SK-N-SH treated with all-trans-retinoic acid at 6 μM for 48 hours (cell line): ENCODE results near the gene SPIN2A.
"Not testable (repeated sequence)": the region's sequence is repeated elsewhere in the genome, so short reads cannot be mapped to it uniquely, and the experiment has no call there.

Source experiments
- ATAC-seq: fragments of 200-7000 bp; cut with Tn5 transposase; 3 replicates; pipeline ENCODE4 v1.9.1; 2020; ENCODE audit warnings: mild to moderate bottlenecking, moderate library complexity
- ARNTL ChIP-seq: fragments of 450-650 bp; formaldehyde crosslinking; IDR thresholded peaks from 2 replicates; pipeline ENCODE4 v1.5.0; 2020; ENCODE audit warnings: low read depth, mild to moderate bottlenecking, moderate library complexity, borderline replicate concordance
- BACH2 ChIP-seq: fragments of 250-450 bp; sonication (Bioruptor Pico); IDR thresholded peaks from 2 replicates; pipeline ENCODE4 v1.9.0; 2021; ENCODE audit warnings: mild to moderate bottlenecking, borderline replicate concordance
- CSDC2 ChIP-seq: fragments of 250-450 bp; sonication (Bioruptor Pico); IDR thresholded peaks from 2 replicates; pipeline ENCODE4 v1.5.0; 2020; ENCODE audit warnings: mild to moderate bottlenecking, moderate library complexity
- ESRRG ChIP-seq: fragments of 250-450 bp; sonication (Bioruptor Pico); IDR thresholded peaks from 2 replicates; pipeline ENCODE4 v1.6.1; 2021; ENCODE audit warnings: mild to moderate bottlenecking
- GLIS3 ChIP-seq: fragments of 250-450 bp; sonication (Bioruptor Pico); IDR thresholded peaks from 2 replicates; pipeline ENCODE4 v1.5.0; 2020; ENCODE audit warnings: mild to moderate bottlenecking, moderate library complexity
- ISL1 ChIP-seq: fragments of 250-450 bp; sonication (Bioruptor Pico); IDR thresholded peaks from 2 replicates; pipeline ENCODE4 v2.1.2; 2022; ENCODE audit warnings: mild to moderate bottlenecking, moderate library complexity
- OSR1 ChIP-seq: fragments of 250-450 bp; sonication (Bioruptor Pico); IDR thresholded peaks from 2 replicates; pipeline ENCODE4 v1.8.0; 2022; ENCODE audit warnings: moderate library complexity, mild to moderate bottlenecking, inconsistent platforms
- PPARA ChIP-seq: fragments of 250-450 bp; sonication (Bioruptor Pico); IDR thresholded peaks from 2 replicates; pipeline ENCODE4 v1.5.0; 2020; ENCODE audit warnings: mild to moderate bottlenecking, borderline replicate concordance
- RARB ChIP-seq: fragments of 250-450 bp; sonication (Bioruptor Pico); IDR thresholded peaks from 2 replicates; pipeline ENCODE4 v1.8.0; 2021; ENCODE audit warnings: mild to moderate bottlenecking, moderate library complexity
- SNAI2 ChIP-seq: fragments of 250-450 bp; sonication (Bioruptor Pico); IDR thresholded peaks from 2 replicates; pipeline ENCODE4 v1.5.0; 2020; ENCODE audit warnings: mild to moderate bottlenecking, moderate library complexity
- TCF4 ChIP-seq: fragments of 250-450 bp; sonication (Bioruptor Pico); IDR thresholded peaks from 2 replicates; pipeline ENCODE4 v1.8.0; 2021; ENCODE audit warnings: mild to moderate bottlenecking, moderate library complexity, borderline replicate concordance
- TOX ChIP-seq: fragments of 250-450 bp; sonication (Bioruptor Pico); IDR thresholded peaks from 2 replicates; pipeline ENCODE4 v1.8.0; 2021; ENCODE audit warnings: mild to moderate bottlenecking, moderate library complexity, borderline replicate concordance
- ZC3H10 ChIP-seq: fragments of 250-450 bp; sonication (Bioruptor Pico); IDR thresholded peaks from 2 replicates; pipeline ENCODE4 v1.5.1; 2021; ENCODE audit warnings: mild to moderate bottlenecking, moderate library complexity
- ZFP3 ChIP-seq: fragments of 250-450 bp; sonication (Bioruptor Pico); IDR thresholded peaks from 2 replicates; pipeline ENCODE4 v1.5.0; 2020; ENCODE audit warnings: mild to moderate bottlenecking, moderate library complexity
- ZFP30 ChIP-seq: fragments of 450-650 bp; formaldehyde crosslinking; IDR thresholded peaks from 2 replicates; pipeline ENCODE4 v1.5.0; 2022; ENCODE audit warnings: mild to moderate bottlenecking, moderate library complexity
- ZNF565 ChIP-seq: fragments of 450-650 bp; formaldehyde crosslinking; conservative IDR thresholded peaks from 2 replicates; pipeline ENCODE4 v1.5.0; 2020; ENCODE audit warnings: low read depth, mild to moderate bottlenecking, moderate library complexity
- ZNF70 ChIP-seq: fragments of 450-650 bp; formaldehyde crosslinking; IDR thresholded peaks from 2 replicates; pipeline ENCODE4 v1.5.0; 2020; ENCODE audit warnings: mild to moderate bottlenecking, moderate library complexity
- ZNF8 ChIP-seq: fragments of 450-650 bp; formaldehyde crosslinking; IDR thresholded peaks from 2 replicates; pipeline ENCODE4 v1.5.0; 2020; ENCODE audit warnings: mild to moderate bottlenecking, moderate library complexity
- TF ChIP-seq, protein P1 (sequence below): fragments of 250-450 bp; sonication (Bioruptor Pico); IDR thresholded peaks from 2 replicates; pipeline ENCODE4 v1.8.0; 2021; ENCODE audit warnings: low read depth, mild to moderate bottlenecking, moderate library complexity, borderline replicate concordance
- TF ChIP-seq, protein P2 (sequence below): fragments of 250-450 bp; sonication (Bioruptor Pico); IDR thresholded peaks from 2 replicates; pipeline ENCODE4 v1.5.1; 2020; ENCODE audit warnings: low read depth, mild to moderate bottlenecking, moderate library complexity
- TF ChIP-seq, protein P3 (sequence below): fragments of 250-450 bp; sonication (Bioruptor Pico); IDR thresholded peaks from 2 replicates; pipeline ENCODE4 v1.5.0; 2020; ENCODE audit warnings: mild to moderate bottlenecking, moderate library complexity

SPIN2A gene

DNA sequence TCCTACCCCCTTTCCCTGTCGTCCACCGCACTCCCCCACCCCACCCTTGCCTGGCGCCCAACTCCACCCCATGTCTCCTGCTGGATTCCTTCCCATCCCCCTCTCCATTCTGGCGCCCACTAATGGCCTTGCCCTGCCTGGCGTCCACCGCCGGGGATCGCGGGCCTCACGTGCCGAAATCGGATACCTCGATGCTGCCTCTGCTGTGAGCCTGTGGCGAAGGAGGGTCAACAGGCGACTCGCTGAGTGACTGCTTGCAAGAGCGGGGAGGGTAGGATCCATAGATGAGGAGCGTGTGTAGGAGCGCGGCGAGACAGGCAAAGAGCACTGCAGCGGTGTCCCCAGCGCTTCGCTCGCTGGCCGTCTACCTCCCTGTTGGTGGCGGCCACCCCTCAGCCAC lies at the start of gene SPIN2A:
Gene SPIN2A, minus strand, starts transcription at position 325 of the 400 bp plus-strand sequence. CDS start 800 bp downstream, outside the sequence.
- ATAC-seq, result not testable (repeated sequence)

DNA sequence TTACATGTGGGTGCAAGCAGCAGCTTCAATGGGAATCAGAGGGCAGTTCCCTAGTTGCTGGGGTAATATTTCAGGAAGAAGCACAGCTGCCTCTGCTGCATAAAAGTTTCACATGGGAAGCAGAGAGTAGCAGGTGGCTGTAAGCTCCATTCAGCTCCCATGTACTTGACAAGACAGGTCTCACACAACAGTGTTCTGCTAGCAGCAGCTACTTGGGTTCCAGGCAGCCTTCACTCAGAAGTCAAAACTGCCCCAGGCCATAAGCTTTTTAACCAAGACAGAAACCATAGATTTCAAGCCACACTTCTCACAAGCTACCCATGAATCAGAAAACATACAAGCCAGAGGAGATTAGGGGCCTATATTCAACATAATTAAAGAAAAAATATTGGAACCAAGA lies 41.4 kb upstream of the SPIN2A start:
- ATAC-seq, result no peak
- TF ChIP-seq GLIS3, result no peak

DNA sequence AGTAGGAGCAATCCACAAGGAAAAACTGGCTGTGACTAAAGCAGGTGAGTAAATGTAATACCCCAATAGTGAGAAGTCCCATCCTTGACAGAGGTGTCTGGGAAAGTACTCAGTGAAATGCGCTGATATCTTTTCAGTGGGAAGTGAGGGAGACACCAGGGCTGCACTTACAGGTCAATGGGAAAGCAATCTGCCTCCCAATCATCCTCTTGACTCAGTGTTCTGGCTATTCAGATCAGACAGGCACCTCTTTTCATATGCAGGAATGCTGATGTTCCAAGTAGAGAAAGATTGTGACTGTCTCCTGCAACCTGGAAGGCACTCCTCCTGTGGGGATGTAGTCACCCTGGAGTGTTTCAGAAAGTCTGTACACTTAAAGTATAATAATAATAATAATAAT lies 39.9 kb upstream of the SPIN2A start:
- ATAC-seq, result no peak

DNA sequence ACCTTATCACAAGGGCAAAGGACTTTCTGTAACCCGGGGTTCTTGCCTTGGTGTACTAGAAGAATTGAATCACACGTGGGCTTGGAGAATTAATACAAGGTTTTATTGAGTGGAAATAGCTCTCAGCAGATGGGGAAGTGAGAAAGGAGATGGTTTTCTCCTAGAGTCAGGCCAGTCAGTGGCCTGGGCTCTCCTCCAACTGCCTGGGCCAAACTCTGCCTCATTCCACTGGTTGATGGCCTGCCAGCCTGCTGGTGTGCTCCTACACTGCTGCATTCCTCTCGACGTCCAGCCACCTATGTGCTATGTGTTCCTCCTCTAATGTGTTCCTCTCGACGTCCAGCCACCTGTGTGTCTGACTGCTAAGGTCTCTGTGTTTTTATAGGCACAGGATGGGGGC lies 35.3 kb upstream of the SPIN2A start:
- no peak for ATAC-seq
- no peak for TF ChIP-seq ISL1 (CRISPR knock-in tag)
- no peak for TF ChIP-seq BACH2
- TF ChIP-seq RARB (CRISPR knock-in tag), result no peak
- TF ChIP-seq ZNF70 (CRISPR knock-in tag), result no peak
- no peak for TF ChIP-seq PPARA
- TF ChIP-seq ZC3H10 (CRISPR knock-in tag), result no peak
- TF ChIP-seq ZNF8 (CRISPR knock-in tag), result no peak
- TF ChIP-seq TOX (CRISPR knock-in tag), result no peak
- TF ChIP-seq, protein P1, sequence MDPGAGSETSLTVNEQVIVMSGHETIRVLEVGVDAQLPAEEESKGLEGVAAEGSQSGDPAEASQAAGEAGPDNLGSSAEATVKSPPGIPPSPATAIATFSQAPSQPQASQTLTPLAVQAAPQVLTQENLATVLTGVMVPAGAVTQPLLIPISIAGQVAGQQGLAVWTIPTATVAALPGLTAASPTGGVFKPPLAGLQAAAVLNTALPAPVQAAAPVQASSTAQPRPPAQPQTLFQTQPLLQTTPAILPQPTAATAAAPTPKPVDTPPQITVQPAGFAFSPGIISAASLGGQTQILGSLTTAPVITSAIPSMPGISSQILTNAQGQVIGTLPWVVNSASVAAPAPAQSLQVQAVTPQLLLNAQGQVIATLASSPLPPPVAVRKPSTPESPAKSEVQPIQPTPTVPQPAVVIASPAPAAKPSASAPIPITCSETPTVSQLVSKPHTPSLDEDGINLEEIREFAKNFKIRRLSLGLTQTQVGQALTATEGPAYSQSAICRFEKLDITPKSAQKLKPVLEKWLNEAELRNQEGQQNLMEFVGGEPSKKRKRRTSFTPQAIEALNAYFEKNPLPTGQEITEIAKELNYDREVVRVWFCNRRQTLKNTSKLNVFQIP, result no peak
- no peak for TF ChIP-seq CSDC2 (CRISPR knock-in tag)
- TF ChIP-seq, protein P2, sequence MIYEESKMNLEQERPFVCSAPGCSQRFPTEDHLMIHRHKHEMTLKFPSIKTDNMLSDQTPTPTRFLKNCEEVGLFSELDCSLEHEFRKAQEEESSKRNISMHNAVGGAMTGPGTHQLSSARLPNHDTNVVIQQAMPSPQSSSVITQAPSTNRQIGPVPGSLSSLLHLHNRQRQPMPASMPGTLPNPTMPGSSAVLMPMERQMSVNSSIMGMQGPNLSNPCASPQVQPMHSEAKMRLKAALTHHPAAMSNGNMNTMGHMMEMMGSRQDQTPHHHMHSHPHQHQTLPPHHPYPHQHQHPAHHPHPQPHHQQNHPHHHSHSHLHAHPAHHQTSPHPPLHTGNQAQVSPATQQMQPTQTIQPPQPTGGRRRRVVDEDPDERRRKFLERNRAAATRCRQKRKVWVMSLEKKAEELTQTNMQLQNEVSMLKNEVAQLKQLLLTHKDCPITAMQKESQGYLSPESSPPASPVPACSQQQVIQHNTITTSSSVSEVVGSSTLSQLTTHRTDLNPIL, result no peak

More for the DNA sequence above, 39.9 kb upstream of the SPIN2A start:
- TF ChIP-seq BACH2 (no peak), ESRRG (CRISPR knock-in tag) (no peak), ARNTL (no peak), RARB (CRISPR knock-in tag) (no peak), ZC3H10 (CRISPR knock-in tag) (no peak), OSR1 (no peak), GLIS3 (no peak), ZFP30 (CRISPR knock-in tag) (no peak), TCF4 (no peak), ZNF70 (CRISPR knock-in tag) (no peak), ZFP3 (CRISPR knock-in tag) (no peak), SNAI2 (CRISPR knock-in tag) (no peak), TOX (CRISPR knock-in tag) (no peak), PPARA (no peak), ZNF8 (CRISPR knock-in tag) (no peak), ZNF565 (CRISPR knock-in tag) (no peak)
- TF ChIP-seq, protein P2, result no peak
- TF ChIP-seq, protein P3, sequence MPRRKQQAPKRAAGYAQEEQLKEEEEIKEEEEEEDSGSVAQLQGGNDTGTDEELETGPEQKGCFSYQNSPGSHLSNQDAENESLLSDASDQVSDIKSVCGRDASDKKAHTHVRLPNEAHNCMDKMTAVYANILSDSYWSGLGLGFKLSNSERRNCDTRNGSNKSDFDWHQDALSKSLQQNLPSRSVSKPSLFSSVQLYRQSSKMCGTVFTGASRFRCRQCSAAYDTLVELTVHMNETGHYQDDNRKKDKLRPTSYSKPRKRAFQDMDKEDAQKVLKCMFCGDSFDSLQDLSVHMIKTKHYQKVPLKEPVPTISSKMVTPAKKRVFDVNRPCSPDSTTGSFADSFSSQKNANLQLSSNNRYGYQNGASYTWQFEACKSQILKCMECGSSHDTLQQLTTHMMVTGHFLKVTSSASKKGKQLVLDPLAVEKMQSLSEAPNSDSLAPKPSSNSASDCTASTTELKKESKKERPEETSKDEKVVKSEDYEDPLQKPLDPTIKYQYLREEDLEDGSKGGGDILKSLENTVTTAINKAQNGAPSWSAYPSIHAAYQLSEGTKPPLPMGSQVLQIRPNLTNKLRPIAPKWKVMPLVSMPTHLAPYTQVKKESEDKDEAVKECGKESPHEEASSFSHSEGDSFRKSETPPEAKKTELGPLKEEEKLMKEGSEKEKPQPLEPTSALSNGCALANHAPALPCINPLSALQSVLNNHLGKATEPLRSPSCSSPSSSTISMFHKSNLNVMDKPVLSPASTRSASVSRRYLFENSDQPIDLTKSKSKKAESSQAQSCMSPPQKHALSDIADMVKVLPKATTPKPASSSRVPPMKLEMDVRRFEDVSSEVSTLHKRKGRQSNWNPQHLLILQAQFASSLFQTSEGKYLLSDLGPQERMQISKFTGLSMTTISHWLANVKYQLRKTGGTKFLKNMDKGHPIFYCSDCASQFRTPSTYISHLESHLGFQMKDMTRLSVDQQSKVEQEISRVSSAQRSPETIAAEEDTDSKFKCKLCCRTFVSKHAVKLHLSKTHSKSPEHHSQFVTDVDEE (CRISPR knock-in tag), result no peak

DNA sequence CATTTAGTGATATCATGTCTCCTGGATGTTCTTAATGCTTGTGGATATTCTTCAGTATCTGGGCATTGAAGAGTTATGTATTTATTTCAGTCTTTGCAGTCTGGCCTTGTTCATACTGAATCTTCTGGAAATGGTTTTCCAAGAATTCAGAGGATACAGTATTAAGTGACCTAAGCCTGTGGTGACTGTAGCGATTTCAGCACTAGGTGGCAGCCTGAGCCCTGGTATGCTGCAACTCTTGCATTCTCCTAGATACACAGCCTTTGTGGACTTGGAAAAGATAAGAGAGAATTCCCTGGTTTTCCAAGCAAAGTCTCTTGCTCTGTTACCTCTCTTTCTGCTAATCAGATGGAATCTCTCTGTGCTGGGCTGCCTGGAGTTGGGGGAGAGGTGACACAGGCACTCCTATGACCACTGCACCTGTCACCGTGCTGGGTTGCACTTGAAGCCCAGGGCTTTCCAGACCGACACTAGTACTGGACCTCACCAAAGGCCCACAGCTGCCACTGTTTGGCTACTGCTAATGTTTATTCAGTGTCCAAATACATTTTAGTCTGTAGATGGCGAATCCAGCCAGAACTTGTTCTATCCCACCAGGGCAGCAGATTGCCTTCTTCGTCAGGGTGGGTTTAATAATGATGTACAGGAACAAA lies 19.3 kb upstream of the SPIN2A start:
- TF ChIP-seq, protein P2, result no peak
- TF ChIP-seq ISL1 (CRISPR knock-in tag), result no peak
- ATAC-seq, result peak; percentile 87
